Measurements from ENCODE around the gene GALNT7.

Gene GALNT7

GRCh38 chr4:173145131-173145530, 23.5 kb upstream of the GALNT7 start:
- ChIA-PET POLR2A (no interaction called here), CTCF (no interaction called here)
- TF ChIP-seq CTCF (IDR thresholded peaks at IDR 0.05; ENCODE audit: control extremely low read depth, extremely low read depth, low read depth, missing control alignments) = no peak
- DNase-seq (ENCODE audit: extremely low spot score) = no peak

GRCh38 chr4:173146456-173146855, 22.2 kb upstream of the GALNT7 start:
- DNase-seq (ENCODE audit: extremely low spot score) = no peak
- POLR2A ChIA-PET = no interaction called here
- TF ChIP-seq CTCF (IDR thresholded peaks at IDR 0.05; ENCODE audit: control extremely low read depth, extremely low read depth, low read depth, missing control alignments) = no peak
- CTCF ChIA-PET = no interaction called here

- CTCF ChIA-PET = interaction anchor here (1.1 to 1.5 kb wide), 3 partner anchors 13 to 269 kb away, joined by 3 to 5 read pairs (median 3); no protein-coding TSS in a partner anchor
Measured at GRCh38 chr4:173151496-173151895, 17.1 kb upstream of the GALNT7 start.

GRCh38 chr4:173152104-173152503, 16.5 kb upstream of the GALNT7 start:
- TF ChIP-seq CTCF (IDR thresholded peaks at IDR 0.05; ENCODE audit: control extremely low read depth, extremely low read depth, low read depth, missing control alignments) = no peak
- ChIA-PET CTCF (interaction anchor here (1.2 to 1.5 kb wide), 3 partner anchors 12 to 268 kb away, joined by 3 to 5 read pairs (median 3); no protein-coding TSS in a partner anchor), POLR2A (no interaction called here)
- no peak for DNase-seq (ENCODE audit: extremely low spot score)

More at GRCh38 chr4:173151496-173151895, 17.1 kb upstream of the GALNT7 start:
- DNase-seq (ENCODE audit: extremely low spot score) = no peak
- POLR2A ChIA-PET = no interaction called here
- no peak for TF ChIP-seq CTCF (IDR thresholded peaks at IDR 0.05; ENCODE audit: control extremely low read depth, extremely low read depth, low read depth, missing control alignments)

GRCh38 chr4:173153445-173153844, 15.2 kb upstream of the GALNT7 start:
- ChIA-PET POLR2A (no interaction called here), CTCF (interaction anchor here (1.2 kb wide), 1 partner anchor 104 kb away, joined by 3 read pairs; no protein-coding TSS in a partner anchor)
- DNase-seq (ENCODE audit: extremely low spot score) = no peak
- no peak for TF ChIP-seq CTCF (IDR thresholded peaks at IDR 0.05; ENCODE audit: control extremely low read depth, extremely low read depth, low read depth, missing control alignments)

- no peak for TF ChIP-seq CTCF (IDR thresholded peaks at IDR 0.05; ENCODE audit: control extremely low read depth, extremely low read depth, low read depth, missing control alignments)
- ChIA-PET CTCF (interaction anchor here (0.8 to 1.2 kb wide), 2 partner anchors 8 to 98 kb away, joined by 3 to 4 read pairs; partner anchors contain the start of gene GALNT7), POLR2A (no interaction called here)
- DNase-seq (ENCODE audit: extremely low spot score) = no peak
Measured at GRCh38 chr4:173159791-173160190, 8.8 kb upstream of the GALNT7 start.
